HepG2 (cell line): ENCODE results near the gene TRIM7. TPM values are rescaled to one million over a fixed set of nuclear protein-coding genes. Genes with fewer than 3 reads are reported as not detected.

Experiments used
- FOXA3 ChIP-seq: IDR thresholded peaks from 2 replicates; pipeline ENCODE4 v1.6.1; 2016; ENCODE audit warnings: missing genetic modification reagents, missing compliant biosample characterization
- FOXK1 ChIP-seq: sonication (generic); formaldehyde crosslinking; IDR thresholded peaks from 2 replicates; pipeline ENCODE4 v1.4.0; 2020; ENCODE audit warnings: low read depth, missing genetic modification reagents, borderline replicate concordance
- GABPB1 ChIP-seq: IDR thresholded peaks from 2 replicates; pipeline ENCODE4 v1.6.1; 2016; ENCODE audit warnings: mild to moderate bottlenecking, missing genetic modification reagents, moderate library complexity, missing compliant biosample characterization
- HDAC6 ChIP-seq: fragments of 200-600 bp; sonication (generic); IDR thresholded peaks from 2 replicates; pipeline ENCODE4 v1.7.0; 2017; ENCODE audit warnings: mild to moderate bottlenecking, antibody characterized with exemption, low read length, low read depth
- JDP2 ChIP-seq: sonication (generic); formaldehyde crosslinking; IDR thresholded peaks from 2 replicates; pipeline ENCODE4 v1.8.1; 2022; ENCODE audit warnings: missing genetic modification reagents, borderline replicate concordance
- MAF1 ChIP-seq: sonication (generic); formaldehyde crosslinking; IDR thresholded peaks from 2 replicates; pipeline ENCODE4 v1.5.0; 2020; ENCODE audit warnings: missing genetic modification reagents, borderline replicate concordance
- SIN3A ChIP-seq: IDR thresholded peaks from 2 replicates; pipeline ENCODE4 v1.6.1; 2011; ENCODE audit warnings: low read depth, mild to moderate bottlenecking, control low read depth, low read length, borderline replicate concordance
- SMARCC2 ChIP-seq: fragments of 450-650 bp; IDR thresholded peaks from 2 replicates; pipeline ENCODE4 v1.6.1; 2017; ENCODE audit warnings: antibody characterized with exemption, mild to moderate bottlenecking
- SRF ChIP-seq: IDR thresholded peaks from 2 replicates; pipeline ENCODE4 v1.6.1; 2011; ENCODE audit warnings: mild to moderate bottlenecking, low read depth, low read length, moderate library complexity
- THYN1 ChIP-seq: sonication (generic); formaldehyde crosslinking; IDR thresholded peaks from 2 replicates; pipeline ENCODE4 v1.8.1; 2023; ENCODE audit warnings: low read depth, mild to moderate bottlenecking, moderate library complexity, missing genetic modification reagents, borderline replicate concordance
- ZKSCAN8 ChIP-seq: IDR thresholded peaks from 2 replicates; pipeline ENCODE4 v1.6.1; 2016; ENCODE audit warnings: borderline replicate concordance, missing genetic modification reagents, missing compliant biosample characterization
- ZMYM3 ChIP-seq: sonication (generic); formaldehyde crosslinking; IDR thresholded peaks from 2 replicates; pipeline ENCODE4 v1.5.1; 2020; ENCODE audit warnings: mild to moderate bottlenecking, missing genetic modification reagents
- ZNF121 ChIP-seq: sonication (generic); formaldehyde crosslinking; IDR thresholded peaks from 2 replicates; pipeline ENCODE4 v1.5.0; 2020; ENCODE audit warnings: mild to moderate bottlenecking, missing genetic modification reagents
- ZNF292 ChIP-seq: sonication (generic); formaldehyde crosslinking; IDR thresholded peaks from 2 replicates; pipeline ENCODE4 v1.8.1; 2022; ENCODE audit warnings: mild to moderate bottlenecking, low read depth, missing genetic modification reagents, borderline replicate concordance
- ZNF331 ChIP-seq: sonication (generic); formaldehyde crosslinking; IDR thresholded peaks from 2 replicates; pipeline ENCODE4 v1.4.0; 2020; ENCODE audit warnings: missing genetic modification reagents
- ZNF569 ChIP-seq: sonication (generic); formaldehyde crosslinking; IDR thresholded peaks from 2 replicates; pipeline ENCODE4 v1.5.0; 2020; ENCODE audit warnings: mild to moderate bottlenecking, missing genetic modification reagents, moderate library complexity, borderline replicate concordance
- ZNF605 ChIP-seq: sonication (generic); formaldehyde crosslinking; IDR thresholded peaks from 2 replicates; pipeline ENCODE4 v1.8.0; 2022; ENCODE audit warnings: mild to moderate bottlenecking, missing genetic modification reagents
- ZNF773 ChIP-seq: sonication (generic); formaldehyde crosslinking; IDR thresholded peaks from 2 replicates; pipeline ENCODE4 v1.4.0; 2020; ENCODE audit warnings: missing genetic modification reagents, borderline replicate concordance
- ZNF83 ChIP-seq: sonication (generic); formaldehyde crosslinking; IDR thresholded peaks from 2 replicates; pipeline ENCODE4 v1.4.0; 2020; ENCODE audit warnings: missing genetic modification reagents, mild to moderate bottlenecking, borderline replicate concordance
- ZNF879 ChIP-seq: sonication (generic); formaldehyde crosslinking; IDR thresholded peaks from 2 replicates; pipeline ENCODE4 v1.8.1; 2023; ENCODE audit warnings: missing genetic modification reagents
- polyA plus RNA-seq, 8 experiments: library from polyadenylated mRNA; depleted of rRNA in 3 of 8; stranded (reverse) in 7 of 8; unstranded in 1 of 8; fragments of >200 nt; fragmentation: Illumina TruSeq in 4 of 8; extraction: Trizol in 4 of 8; gene quantifications; 2 replicates each; pipeline versions ENCODE4 v1.2.1 to v1.2.3, GENCODE V29; 2011 to 2016; ENCODE audit warnings: low read depth in 4 of 8, missing spikeins in 1 of 8, mixed read lengths in 1 of 8; ENCODE audit not compliant: insufficient read depth in 1 of 8
- total RNA-seq, 5 experiments: library from RNA; depleted of rRNA; stranded (reverse); fragments of >200 nt; fragmentation: Illumina TruSeq; extraction: Trizol; gene quantifications; 2 replicates each; pipeline ENCODE4 v1.2.3, GENCODE V29; 2016; ENCODE audit warnings: low read depth in 1 of 5
- TF ChIP-seq, protein P1 (sequence below): sonication (generic); formaldehyde crosslinking; conservative IDR thresholded peaks from 2 replicates; pipeline ENCODE4 v1.4.0; 2020; ENCODE audit warnings: missing genetic modification reagents
- TF ChIP-seq, protein P2 (sequence below): sonication (generic); formaldehyde crosslinking; IDR thresholded peaks from 2 replicates; pipeline ENCODE4 v1.8.0; 2022; ENCODE audit warnings: mild to moderate bottlenecking, missing genetic modification reagents, moderate library complexity
- TF ChIP-seq, protein P3 (sequence below): sonication (generic); formaldehyde crosslinking; IDR thresholded peaks from 2 replicates; pipeline ENCODE4; 2020; ENCODE audit warnings: missing genetic modification reagents, mild to moderate bottlenecking, borderline replicate concordance

TRIM7 gene
- total and polyA plus RNA-seq, 2 of the 13 experiments (the other 11 are each of a cell fraction or from before 2014, with no cell fraction given), result 0.13 TPM; not detected in 1

DNA sequence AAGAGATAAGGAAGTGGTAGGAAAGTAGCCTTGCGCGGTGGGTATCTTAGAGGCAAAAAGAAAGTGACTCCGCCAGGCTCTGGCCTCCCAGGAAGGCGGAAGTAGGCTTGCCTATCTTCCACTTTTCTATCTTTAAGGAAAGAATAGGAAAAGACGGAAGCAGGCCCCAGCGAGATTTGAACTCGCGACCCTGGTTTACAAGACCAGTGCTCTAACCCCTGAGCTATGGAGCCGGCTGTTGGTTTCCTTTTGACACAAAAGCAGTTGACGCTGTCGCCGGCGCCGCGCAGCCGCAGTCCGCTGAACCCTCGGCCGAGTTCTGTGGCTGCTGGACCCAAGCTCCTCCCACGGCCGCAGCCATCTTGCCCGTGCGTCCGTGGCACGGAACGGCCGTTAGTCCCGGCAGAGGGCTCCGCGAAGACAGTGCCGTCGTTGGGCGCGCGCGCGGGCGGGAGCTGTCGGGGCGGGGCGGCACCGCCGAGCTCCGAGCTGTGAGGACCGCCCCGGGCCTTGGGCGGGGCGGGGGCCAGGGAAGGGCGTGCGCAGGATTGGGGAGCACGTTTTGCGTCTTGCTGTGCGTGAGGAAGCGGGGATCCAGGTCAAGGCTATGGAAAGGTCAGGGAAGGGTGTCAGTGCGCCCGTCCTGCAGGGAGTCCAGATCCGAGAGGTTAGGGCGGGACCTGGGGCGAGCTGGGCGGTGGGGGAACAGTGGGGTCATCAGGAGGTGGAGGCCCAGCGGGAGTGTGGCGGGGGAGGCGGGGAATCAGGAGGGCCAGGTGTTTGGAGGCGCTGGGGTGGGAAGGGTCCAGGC lies 13.3 kb downstream of the TRIM7 start (continued):
- TF ChIP-seq, protein P1, sequence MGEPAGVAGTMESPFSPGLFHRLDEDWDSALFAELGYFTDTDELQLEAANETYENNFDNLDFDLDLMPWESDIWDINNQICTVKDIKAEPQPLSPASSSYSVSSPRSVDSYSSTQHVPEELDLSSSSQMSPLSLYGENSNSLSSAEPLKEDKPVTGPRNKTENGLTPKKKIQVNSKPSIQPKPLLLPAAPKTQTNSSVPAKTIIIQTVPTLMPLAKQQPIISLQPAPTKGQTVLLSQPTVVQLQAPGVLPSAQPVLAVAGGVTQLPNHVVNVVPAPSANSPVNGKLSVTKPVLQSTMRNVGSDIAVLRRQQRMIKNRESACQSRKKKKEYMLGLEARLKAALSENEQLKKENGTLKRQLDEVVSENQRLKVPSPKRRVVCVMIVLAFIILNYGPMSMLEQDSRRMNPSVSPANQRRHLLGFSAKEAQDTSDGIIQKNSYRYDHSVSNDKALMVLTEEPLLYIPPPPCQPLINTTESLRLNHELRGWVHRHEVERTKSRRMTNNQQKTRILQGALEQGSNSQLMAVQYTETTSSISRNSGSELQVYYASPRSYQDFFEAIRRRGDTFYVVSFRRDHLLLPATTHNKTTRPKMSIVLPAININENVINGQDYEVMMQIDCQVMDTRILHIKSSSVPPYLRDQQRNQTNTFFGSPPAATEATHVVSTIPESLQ, result 0 out of 2 replicates have a peak, but pooled peaks have one; percentile 65
- 0 out of 2 replicates have a peak, but pooled peaks have one; percentile 0 for TF ChIP-seq ZMYM3 (CRISPR knock-in tag)
- TF ChIP-seq ZNF569, result no peak
- no peak for TF ChIP-seq SRF
- TF ChIP-seq ZKSCAN8 (CRISPR knock-in tag), result 0 out of 2 replicates have a peak, but pooled peaks have one; percentile 21
- TF ChIP-seq GABPB1 (CRISPR knock-in tag), result peak; percentile 68; the same call in 1 of the 2 replicates
- no peak for TF ChIP-seq ZNF292 (CRISPR knock-in tag)
- no peak; the same call in 1 of the 2 replicates for TF ChIP-seq ZNF605
- TF ChIP-seq, protein P2, sequence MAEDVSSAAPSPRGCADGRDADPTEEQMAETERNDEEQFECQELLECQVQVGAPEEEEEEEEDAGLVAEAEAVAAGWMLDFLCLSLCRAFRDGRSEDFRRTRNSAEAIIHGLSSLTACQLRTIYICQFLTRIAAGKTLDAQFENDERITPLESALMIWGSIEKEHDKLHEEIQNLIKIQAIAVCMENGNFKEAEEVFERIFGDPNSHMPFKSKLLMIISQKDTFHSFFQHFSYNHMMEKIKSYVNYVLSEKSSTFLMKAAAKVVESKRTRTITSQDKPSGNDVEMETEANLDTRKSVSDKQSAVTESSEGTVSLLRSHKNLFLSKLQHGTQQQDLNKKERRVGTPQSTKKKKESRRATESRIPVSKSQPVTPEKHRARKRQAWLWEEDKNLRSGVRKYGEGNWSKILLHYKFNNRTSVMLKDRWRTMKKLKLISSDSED (CRISPR knock-in tag), result no peak
- TF ChIP-seq THYN1 (CRISPR knock-in tag), result no peak
- peak; percentile 99 for TF ChIP-seq MAF1 (CRISPR knock-in tag)
- TF ChIP-seq ZNF879 (CRISPR knock-in tag), result no peak
- peak; percentile 59; the same call in 1 of the 2 replicates for TF ChIP-seq SIN3A
- TF ChIP-seq, protein P3, sequence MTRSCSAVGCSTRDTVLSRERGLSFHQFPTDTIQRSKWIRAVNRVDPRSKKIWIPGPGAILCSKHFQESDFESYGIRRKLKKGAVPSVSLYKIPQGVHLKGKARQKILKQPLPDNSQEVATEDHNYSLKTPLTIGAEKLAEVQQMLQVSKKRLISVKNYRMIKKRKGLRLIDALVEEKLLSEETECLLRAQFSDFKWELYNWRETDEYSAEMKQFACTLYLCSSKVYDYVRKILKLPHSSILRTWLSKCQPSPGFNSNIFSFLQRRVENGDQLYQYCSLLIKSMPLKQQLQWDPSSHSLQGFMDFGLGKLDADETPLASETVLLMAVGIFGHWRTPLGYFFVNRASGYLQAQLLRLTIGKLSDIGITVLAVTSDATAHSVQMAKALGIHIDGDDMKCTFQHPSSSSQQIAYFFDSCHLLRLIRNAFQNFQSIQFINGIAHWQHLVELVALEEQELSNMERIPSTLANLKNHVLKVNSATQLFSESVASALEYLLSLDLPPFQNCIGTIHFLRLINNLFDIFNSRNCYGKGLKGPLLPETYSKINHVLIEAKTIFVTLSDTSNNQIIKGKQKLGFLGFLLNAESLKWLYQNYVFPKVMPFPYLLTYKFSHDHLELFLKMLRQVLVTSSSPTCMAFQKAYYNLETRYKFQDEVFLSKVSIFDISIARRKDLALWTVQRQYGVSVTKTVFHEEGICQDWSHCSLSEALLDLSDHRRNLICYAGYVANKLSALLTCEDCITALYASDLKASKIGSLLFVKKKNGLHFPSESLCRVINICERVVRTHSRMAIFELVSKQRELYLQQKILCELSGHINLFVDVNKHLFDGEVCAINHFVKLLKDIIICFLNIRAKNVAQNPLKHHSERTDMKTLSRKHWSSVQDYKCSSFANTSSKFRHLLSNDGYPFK, result peak; percentile 7; the same call in 1 of the 2 replicates
- TF ChIP-seq ZNF773 (CRISPR knock-in tag), result 0 out of 2 replicates have a peak, but pooled peaks have one; percentile 52
- no peak for TF ChIP-seq SMARCC2
- peak; percentile 81; the same call in 1 of the 2 replicates for TF ChIP-seq FOXK1 (CRISPR knock-in tag)
- TF ChIP-seq ZNF331, result peak; percentile 63
- TF ChIP-seq ZNF83 (CRISPR knock-in tag), result no peak; the same call in 1 of the 2 replicates
- no peak for TF ChIP-seq HDAC6
- TF ChIP-seq ZNF121 (CRISPR knock-in tag), result no peak
- peak; percentile 55 for TF ChIP-seq FOXA3
- no peak; the same call in 1 of the 2 replicates for TF ChIP-seq JDP2 (CRISPR knock-in tag)
